ENCODE results near the gene LIPE. TPM values are rescaled to one million over a fixed set of nuclear protein-coding genes. Genes with fewer than 3 reads are reported as not detected.
"Not testable (repeated sequence)": the region's sequence is repeated elsewhere in the genome, so short reads cannot be mapped to it uniquely, and the experiment has no call there.

The LIPE gene
- total RNA-seq (2014; rRNA removed; shearing (Covaris generic)), result 6.7 and 7.4 TPM in 2 replicates

DNA sequence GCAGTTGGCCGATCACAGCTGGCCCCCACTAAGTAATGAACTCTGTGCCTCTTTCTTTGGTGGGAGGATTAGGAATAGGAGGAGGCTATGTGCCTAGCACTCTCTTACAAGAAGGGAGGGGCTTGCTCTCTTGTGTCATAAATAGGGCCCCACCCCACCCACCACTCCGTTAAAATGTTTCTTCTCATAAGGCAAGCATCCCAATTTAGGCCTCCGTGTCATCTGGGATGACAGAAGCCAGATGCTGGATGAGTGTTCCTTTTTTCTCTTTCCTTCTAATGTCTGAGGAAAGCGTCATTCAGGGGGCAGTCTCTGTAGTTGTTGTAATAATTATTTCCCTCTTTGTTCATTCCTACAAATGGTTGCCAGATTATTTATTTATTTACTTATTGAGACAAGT lies at the start of gene LIPE:
Gene LIPE, minus strand, starts transcription at position 76 of the 400 bp plus-strand sequence. CDS start 239 bp downstream, outside the sequence.
- DNase-seq (ENCODE audit: low read depth), result no peak

GRCh38 chr19:42475366-42475765 lies 48.2 kb upstream of the LIPE start:
- no peak for DNase-seq (ENCODE audit: low read depth)

- no peak for DNase-seq (ENCODE audit: low read depth)
Measured at GRCh38 chr19:42474743-42475142, 47.6 kb upstream of the LIPE start.

DNA sequence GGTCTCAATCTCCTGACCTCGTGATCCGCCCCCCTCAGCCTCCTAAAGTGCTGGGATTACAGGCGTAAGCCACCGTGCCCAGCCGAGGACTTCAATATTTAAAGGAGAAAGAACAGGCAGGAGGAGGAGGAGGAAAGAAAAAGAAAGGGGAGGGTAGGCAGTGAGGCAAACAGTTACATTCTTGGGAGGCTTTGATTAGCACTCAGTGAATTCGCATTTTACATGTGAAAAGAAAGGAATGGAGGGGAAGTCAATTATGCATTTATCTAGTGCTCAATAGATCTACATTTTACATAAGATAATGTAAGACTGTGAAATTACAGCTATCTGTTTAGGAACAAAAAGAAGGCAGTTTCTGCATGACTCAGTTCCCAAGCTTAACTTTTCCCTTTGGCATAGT lies 46.5 kb upstream of the LIPE start:
- DNase-seq (ENCODE audit: low read depth), result no peak

- no peak for DNase-seq (ENCODE audit: low read depth)
Measured at GRCh38 chr19:42472402-42473147, 45.4 kb upstream of the LIPE start.

GRCh38 chr19:42471554-42472249 lies 44.5 kb upstream of the LIPE start:
- DNase-seq (ENCODE audit: low read depth), result peak; percentile 56

DNA sequence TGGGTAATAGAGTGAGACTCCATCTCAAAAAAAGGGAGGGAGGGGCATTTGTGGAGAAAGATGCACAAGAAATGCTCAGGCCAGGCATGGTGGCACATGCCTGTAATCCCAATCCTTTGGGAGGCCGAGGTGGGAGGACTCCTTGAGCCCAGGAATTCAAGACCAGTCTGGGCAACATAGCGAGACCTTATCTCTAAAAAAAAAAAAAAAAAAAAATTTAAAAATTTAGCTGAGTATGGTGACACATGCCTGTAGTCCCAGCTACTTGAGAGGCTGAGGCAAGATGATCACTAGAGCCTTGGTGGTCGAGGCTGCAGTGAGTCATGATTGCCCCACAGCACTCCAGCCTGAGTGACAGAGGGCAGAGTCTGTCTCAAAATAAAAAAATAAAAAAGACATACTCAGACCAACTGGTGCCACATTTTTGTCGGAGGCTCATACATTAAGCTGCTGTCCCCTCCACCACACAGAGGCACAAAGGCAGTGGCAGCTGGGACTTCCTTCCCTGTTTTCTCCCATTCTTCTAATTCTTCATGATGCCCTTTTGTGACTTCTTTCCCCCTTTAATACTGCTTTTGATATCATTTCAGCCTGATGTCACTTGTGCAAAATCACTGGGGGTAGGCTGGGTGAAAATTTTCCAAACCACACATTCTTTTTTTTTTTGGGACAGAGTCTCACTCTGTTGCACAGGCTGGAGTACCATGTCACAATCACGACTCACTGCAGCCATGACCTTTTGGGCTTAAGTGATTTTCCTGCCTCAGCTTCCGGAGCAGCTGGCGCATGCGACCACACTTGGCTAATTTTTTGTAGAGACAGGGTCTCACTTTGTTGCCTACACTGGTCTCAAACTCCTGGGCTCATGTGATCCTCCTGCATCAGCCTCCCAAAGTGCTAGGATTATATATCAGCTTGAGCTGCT lies 42.4 kb upstream of the LIPE start:
- DNase-seq (ENCODE audit: low read depth), result peak; percentile 70

- peak; percentile 94 for DNase-seq (ENCODE audit: low read depth)
Measured at GRCh38 chr19:42468273-42468796, 41.1 kb upstream of the LIPE start.

DNA sequence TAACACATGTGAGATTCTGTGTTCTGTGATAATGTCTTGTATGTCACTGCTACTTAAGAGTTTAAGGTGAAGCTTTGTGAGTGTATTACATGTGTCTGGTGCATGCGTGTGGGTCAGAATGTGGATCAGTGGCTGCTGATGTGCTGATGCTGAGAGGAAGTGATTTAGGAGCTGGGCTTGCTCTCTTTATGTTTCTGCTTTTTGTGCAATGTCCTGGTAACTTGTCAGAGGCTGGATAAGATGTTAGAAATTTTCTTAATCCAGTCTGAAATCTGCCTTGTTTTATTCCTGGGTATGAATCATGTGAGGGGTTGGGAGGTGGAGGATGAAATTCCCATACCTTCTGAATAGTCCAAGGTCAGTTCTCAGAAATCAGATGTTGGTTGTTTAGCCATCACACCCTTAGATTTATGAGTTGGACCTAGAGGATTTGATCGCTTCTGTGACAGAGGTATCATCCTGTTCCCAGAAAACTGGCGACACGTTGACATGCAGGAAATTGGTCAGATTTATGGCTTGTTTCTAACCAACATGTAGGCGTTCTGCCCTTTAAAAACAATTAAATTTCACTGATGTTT lies 40.1 kb upstream of the LIPE start:
- DNase-seq (ENCODE audit: low read depth), result no peak

DNA sequence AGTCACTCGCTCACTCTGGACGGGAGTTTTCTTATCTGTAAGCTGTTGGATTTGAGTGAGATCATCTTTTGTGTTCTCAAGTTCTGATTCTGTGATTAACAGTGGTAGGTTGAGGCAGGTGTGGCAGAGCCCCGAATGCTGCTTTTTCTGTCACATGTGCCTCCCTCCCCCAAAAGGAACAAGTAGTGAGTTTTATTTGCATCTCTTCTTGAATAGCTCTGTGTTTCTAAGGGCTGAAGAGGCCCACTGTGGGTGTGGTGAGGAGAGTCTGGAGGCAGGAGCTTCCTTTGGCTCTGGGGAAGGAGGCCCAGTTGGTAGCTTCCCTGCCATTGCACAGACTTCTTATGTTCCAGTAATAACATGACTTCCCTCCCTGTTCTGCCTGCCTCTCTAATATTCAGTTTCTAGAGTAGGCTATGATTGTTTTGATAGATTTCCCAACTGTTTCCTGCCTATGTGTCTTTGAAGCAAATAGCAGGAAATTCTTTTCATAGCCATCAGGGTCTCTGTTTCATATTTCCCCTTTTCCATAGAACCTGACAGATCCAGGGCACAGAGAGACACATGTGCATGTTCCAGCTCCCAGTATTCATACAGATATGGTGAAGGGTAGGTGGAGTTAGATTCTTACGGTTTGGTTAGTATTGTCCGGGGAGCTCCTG lies 39.5 kb upstream of the LIPE start:
- DNase-seq (ENCODE audit: low read depth), result no peak

GRCh38 chr19:42465827-42466280 lies 38.7 kb upstream of the LIPE start:
- no peak for DNase-seq (ENCODE audit: low read depth)

DNA sequence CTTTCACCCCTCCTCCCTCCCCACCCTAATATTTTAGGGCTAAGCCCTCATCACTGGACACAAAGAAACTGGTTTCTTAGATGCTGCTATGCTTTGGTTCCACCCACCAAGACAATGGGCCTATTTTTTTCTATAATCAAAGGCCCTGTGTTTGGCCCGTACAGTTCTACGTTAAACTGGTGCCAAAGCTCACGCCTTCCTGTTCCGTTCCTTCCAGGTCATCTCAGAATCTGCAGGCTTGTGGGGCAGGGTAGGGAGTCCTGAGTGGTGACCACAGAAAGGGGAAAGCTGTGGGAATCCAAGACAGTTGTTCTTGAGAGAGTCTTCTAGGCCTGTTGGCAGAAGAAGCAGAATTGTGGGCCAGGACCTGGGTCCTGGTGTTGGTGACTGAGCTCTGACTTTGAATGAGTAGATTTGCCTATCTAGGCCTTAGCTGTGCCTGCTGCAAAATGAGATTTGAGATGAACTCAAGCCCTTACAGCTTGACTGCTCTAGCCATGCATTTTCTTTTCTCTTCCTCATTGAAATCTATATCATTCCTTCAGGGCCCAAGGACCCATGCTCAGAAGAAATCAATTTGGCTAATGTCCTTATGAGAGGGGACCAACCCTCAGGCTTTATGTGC lies 34.6 kb upstream of the LIPE start:
- no peak for DNase-seq (ENCODE audit: low read depth)

- DNase-seq (ENCODE audit: low read depth), result not testable (repeated sequence)
Measured at GRCh38 chr19:42461231-42461630, 34.0 kb upstream of the LIPE start.

GRCh38 chr19:42459926-42460325 lies 32.7 kb upstream of the LIPE start:
- no peak for DNase-seq (ENCODE audit: low read depth)

DNA sequence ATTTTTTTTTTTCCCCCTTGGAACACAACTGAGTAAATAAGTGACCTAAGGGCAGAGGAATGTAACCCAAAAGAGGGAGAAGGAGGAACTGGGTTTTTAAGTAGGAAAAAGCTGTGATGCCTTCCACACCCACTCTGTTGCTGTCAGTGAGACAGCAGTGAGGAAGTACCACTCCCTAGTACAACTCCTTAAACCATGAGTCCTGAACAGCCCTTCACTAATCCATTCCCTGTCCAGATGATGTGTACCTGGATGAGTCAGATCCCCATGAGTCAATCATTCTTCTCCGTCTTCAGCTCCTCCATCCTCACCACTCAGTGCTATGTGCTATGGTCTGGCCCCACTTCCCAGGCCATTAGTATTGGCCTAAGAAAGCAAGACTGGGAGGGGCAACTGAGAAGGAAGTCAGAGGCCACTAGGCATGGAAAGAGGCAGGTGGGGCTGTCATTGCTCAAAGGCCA lies 28.5 kb upstream of the LIPE start:
- peak; percentile 38 for DNase-seq (ENCODE audit: low read depth)

DNA sequence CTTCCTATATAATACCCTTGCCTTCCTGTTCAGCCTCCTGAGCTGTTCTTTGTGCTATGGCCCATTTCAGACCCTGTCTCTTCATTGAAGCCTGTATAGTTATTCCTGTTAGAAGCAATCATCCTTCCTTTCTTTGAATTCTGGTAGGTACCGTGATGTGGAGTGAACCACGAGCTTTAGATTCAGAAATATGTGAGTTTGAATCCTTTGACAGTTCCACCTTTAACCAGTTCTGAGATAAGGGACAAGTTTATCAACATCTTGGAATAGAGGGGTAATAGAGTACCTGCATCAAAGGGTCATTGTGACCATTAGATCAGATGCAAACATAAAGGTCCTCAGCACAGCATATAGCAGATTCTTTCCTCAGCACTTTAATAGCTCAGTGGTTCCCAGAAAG lies 27.9 kb upstream of the LIPE start:
- DNase-seq (ENCODE audit: low read depth), result no peak

- DNase-seq (ENCODE audit: low read depth), result no peak
Measured at GRCh38 chr19:42452590-42452989, 25.4 kb upstream of the LIPE start.

- peak; percentile 93 for DNase-seq (ENCODE audit: low read depth)
Measured at GRCh38 chr19:42450314-42450934, 23.2 kb upstream of the LIPE start.

GRCh38 chr19:42448306-42448705 lies 21.1 kb upstream of the LIPE start:
- DNase-seq (ENCODE audit: low read depth), result not testable (repeated sequence)

DNA sequence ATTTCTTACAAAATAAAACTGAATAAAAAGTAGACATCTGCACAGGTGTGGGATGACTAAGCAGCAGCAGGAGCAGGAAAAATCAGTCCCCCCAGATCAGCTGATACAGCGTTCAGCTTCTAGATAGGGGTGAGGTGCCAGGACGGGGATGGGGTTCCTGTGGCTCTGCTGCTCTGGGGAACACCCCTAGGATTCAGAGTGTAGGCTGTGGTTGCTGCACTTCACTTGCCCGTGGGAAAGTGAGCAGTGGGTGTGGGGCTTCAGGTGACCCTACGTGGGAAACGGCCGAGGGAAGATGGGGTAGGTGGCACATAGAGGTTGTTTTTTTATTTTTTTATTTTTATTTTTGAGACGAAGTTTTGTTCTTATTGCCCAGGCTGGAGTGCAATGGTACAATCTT lies 18.8 kb upstream of the LIPE start:
- DNase-seq (ENCODE audit: low read depth), result no peak

Data from Daoy (cell line).